ENCODE results near the gene TSPAN18. TPM values are rescaled to one million over a fixed set of nuclear protein-coding genes. Genes with fewer than 3 reads are reported as not detected.

Gene TSPAN18
- total RNA-seq, 4 donors from 2014 or later, result 2.6 to 28.9 (median 4.9) TPM

- Histone ChIP-seq H3K4me3 (no peak overlapping the region), H3K9me3 (no peaks in the 10 kb centered on the region), H3K36me3 (no peaks in the 10 kb centered on the region), H3K4me1 (peaks cover 0 to 19% (median 0%) of the 10 kb centered on the region in 4 donors), H3K27me3 (no peaks in the 10 kb centered on the region), H3K27ac (no peak overlapping the region)
- in situ Hi-C loops (cut with MboI; ENCODE audit: low pct_ligation_motif_present in 1 of 4, low pct_unique_long_range_greater_than_20kb in 1 of 4, low sequenced_read_pairs in 3 of 4), result loop anchor here in 2 of 4 donors (10.0 to 25.0 kb wide), 3 partner anchors 197 to 622 kb away; no protein-coding TSS in a partner anchor
- intact Hi-C loops (cut with DNase I; ENCODE audit: low total_unique reads), result no loop called here
- 90% methylated on average over 13 of the region's 14 CpGs; no CpG with 5 or more reads in 1 of the 2 donors for WGBS, 2 donors (ENCODE audit: low coverage in 1 of 2)
- DNase-seq, result no peak
- TF ChIP-seq POLR2AphosphoS5 (IDR thresholded peaks at IDR 0.05), result no peak
- no peak for TF ChIP-seq EP300 (IDR thresholded peaks at IDR 0.05; ENCODE audit: low read depth)
- no peak for TF ChIP-seq POLR2A (IDR thresholded peaks at IDR 0.05)
These were observed 182.8 kb downstream of the TSPAN18 start for GRCh38 chr11:44909557-44909956.

- in situ Hi-C loops (cut with MboI; ENCODE audit: low pct_ligation_motif_present in 1 of 4, low pct_unique_long_range_greater_than_20kb in 1 of 4, low sequenced_read_pairs in 3 of 4), result loop anchor here (5.0 to 25.0 kb wide), 4 partner anchors 198 to 623 kb away; no protein-coding TSS in a partner anchor
- H3K27ac ChIP-seq, result no peak overlapping the region
These were observed 183.8 kb downstream of the TSPAN18 start for GRCh38 chr11:44910591-44910990.

GRCh38 chr11:44911029-44911814 lies 184.5 kb downstream of the TSPAN18 start:
- Histone ChIP-seq H3K4me3 (no peak overlapping the region), H3K27me3 (no peaks in the 10 kb centered on the region), H3K27ac (no peak overlapping the region), H3K4me1 (peaks cover 0 to 19% (median 0%) of the 10 kb centered on the region in 4 donors), H3K36me3 (no peaks in the 10 kb centered on the region), H3K9me3 (no peaks in the 10 kb centered on the region)
- TF ChIP-seq POLR2A (IDR thresholded peaks at IDR 0.05) (no peak), CTCF (IDR thresholded peaks at IDR 0.05) (peak; percentile 80 to 93 (median 84))
- peak; percentile 87 for DNase-seq
- in situ Hi-C loops (cut with MboI; ENCODE audit: low pct_ligation_motif_present in 1 of 4, low pct_unique_long_range_greater_than_20kb in 1 of 4, low sequenced_read_pairs in 3 of 4) (loop anchor here (5.0 to 25.0 kb wide), 4 partner anchors 199 to 624 kb away; no protein-coding TSS in a partner anchor), intact Hi-C loops (cut with DNase I; ENCODE audit: low total_unique reads) (loop anchor here (2.0 kb wide), 1 partner anchor 290 kb away; no protein-coding TSS in a partner anchor)
- 10 to 26% methylated on average over 6 to 24 of the region's 24 CpGs for WGBS, 2 donors (ENCODE audit: low coverage in 1 of 2)

More at GRCh38 chr11:44910591-44910990, 183.8 kb downstream of the TSPAN18 start:
- Histone ChIP-seq H3K27me3 (no peaks in the 10 kb centered on the region), H3K36me3 (no peaks in the 10 kb centered on the region), H3K4me1 (peaks cover 0 to 19% (median 0%) of the 10 kb centered on the region in 4 donors), H3K4me3 (no peak overlapping the region), H3K9me3 (no peaks in the 10 kb centered on the region)
- DNase-seq, result no peak
- intact Hi-C loops (cut with DNase I; ENCODE audit: low total_unique reads), result loop anchor here (2.0 kb wide), 1 partner anchor 290 kb away; no protein-coding TSS in a partner anchor
- TF ChIP-seq POLR2AphosphoS5 (IDR thresholded peaks at IDR 0.05) (no peak), POLR2A (IDR thresholded peaks at IDR 0.05) (no peak), EP300 (IDR thresholded peaks at IDR 0.05; ENCODE audit: low read depth) (no peak), CTCF (IDR thresholded peaks at IDR 0.05) (no peak)
- 90% methylated on average over 9 of the region's 9 CpGs; no CpG with 5 or more reads in 1 of the 2 donors for WGBS, 2 donors (ENCODE audit: low coverage in 1 of 2)

- intact Hi-C loops (cut with DNase I; ENCODE audit: low total_unique reads), result no loop called here
- H3K27ac ChIP-seq, result no peak overlapping the region
- no peaks in the 10 kb centered on the region for H3K9me3 ChIP-seq
- H3K36me3 ChIP-seq, result no peaks in the 10 kb centered on the region
- TF ChIP-seq POLR2AphosphoS5 (IDR thresholded peaks at IDR 0.05) (no peak), EP300 (IDR thresholded peaks at IDR 0.05; ENCODE audit: low read depth) (no peak), CTCF (IDR thresholded peaks at IDR 0.05) (no peak), POLR2A (IDR thresholded peaks at IDR 0.05) (no peak)
- in situ Hi-C loops (cut with MboI; ENCODE audit: low pct_ligation_motif_present in 1 of 4, low pct_unique_long_range_greater_than_20kb in 1 of 4, low sequenced_read_pairs in 3 of 4), result loop anchor here (5.0 to 25.0 kb wide), 4 partner anchors 200 to 625 kb away; no protein-coding TSS in a partner anchor
- 69 to 92% methylated on average over 2 to 12 of the region's 12 CpGs for WGBS, 2 donors (ENCODE audit: low coverage in 1 of 2)
- no peaks in the 10 kb centered on the region for H3K27me3 ChIP-seq
- no peak overlapping the region for H3K4me3 ChIP-seq
- no peak for DNase-seq
- peaks cover 0 to 11% (median 0%) of the 10 kb centered on the region in 4 donors for H3K4me1 ChIP-seq
These were observed 185.7 kb downstream of the TSPAN18 start for GRCh38 chr11:44912270-44912987.

All from transverse colon (tissue), 4 donors.